Measurements from ENCODE around the gene SUMF1.

DNA sequence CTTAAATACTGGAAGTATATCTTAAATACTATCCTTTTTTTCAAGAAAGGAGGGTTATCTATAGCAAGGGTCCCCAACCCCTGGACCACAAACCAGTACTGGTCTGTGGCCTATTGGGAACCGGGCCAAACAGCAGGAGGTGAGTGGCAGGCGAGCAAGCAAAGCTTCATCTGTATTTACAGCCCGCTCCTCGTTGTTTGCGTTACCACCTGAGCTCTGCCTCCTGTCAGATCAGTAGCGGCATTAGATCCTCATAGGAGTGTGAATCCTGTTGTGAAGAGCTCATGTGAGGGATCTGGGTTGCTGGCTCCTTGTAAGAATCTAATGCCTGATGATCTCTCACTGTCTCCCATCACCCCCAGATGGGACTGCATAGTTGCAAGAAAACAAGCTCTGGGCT, 26.1 kb downstream of the SUMF1 start:
- TF ChIP-seq, protein P1, sequence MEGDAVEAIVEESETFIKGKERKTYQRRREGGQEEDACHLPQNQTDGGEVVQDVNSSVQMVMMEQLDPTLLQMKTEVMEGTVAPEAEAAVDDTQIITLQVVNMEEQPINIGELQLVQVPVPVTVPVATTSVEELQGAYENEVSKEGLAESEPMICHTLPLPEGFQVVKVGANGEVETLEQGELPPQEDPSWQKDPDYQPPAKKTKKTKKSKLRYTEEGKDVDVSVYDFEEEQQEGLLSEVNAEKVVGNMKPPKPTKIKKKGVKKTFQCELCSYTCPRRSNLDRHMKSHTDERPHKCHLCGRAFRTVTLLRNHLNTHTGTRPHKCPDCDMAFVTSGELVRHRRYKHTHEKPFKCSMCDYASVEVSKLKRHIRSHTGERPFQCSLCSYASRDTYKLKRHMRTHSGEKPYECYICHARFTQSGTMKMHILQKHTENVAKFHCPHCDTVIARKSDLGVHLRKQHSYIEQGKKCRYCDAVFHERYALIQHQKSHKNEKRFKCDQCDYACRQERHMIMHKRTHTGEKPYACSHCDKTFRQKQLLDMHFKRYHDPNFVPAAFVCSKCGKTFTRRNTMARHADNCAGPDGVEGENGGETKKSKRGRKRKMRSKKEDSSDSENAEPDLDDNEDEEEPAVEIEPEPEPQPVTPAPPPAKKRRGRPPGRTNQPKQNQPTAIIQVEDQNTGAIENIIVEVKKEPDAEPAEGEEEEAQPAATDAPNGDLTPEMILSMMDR (IDR thresholded peaks at IDR 0.05): no peak
- no peak for TF ChIP-seq EP300 (IDR thresholded peaks at IDR 0.05)

Data from stomach (tissue), 4 donors.